Lower leg skin (tissue), 4 donors: ENCODE data around the gene SHOX. TPM values are rescaled to one million over a fixed set of nuclear protein-coding genes. Genes with fewer than 3 reads are reported as not detected.

ENCODE experiments used
- DNase-seq, 2 donors: peaks; one replicate each; pipeline ENCODE4 v3.0.0-alpha.2; 2019; ENCODE audit warnings: low spot score in 2 of 2
- H3K4me3 ChIP-seq: fragments of 200-600 bp; sonication (generic); 2 replicates; pipeline ENCODE4 v1.5.1; 2017; ENCODE audit warnings: mild to moderate bottlenecking, low read depth; ENCODE audit not compliant: poor library complexity, severe bottlenecking
- CTCF ChIP-seq, 3 donors: fragments of 450-650 bp; IDR thresholded peaks; one replicate each; pipeline ENCODE4 v1.5.1; 2016; ENCODE audit warnings: antibody characterized with exemption in 3 of 3, mild to moderate bottlenecking in 3 of 3, moderate library complexity in 2 of 3
- POLR2A ChIP-seq, 2 donors: fragments of 450-650 bp; IDR thresholded peaks; one replicate each; pipeline ENCODE4 v1.6.1; 2016 to 2017; ENCODE audit warnings: antibody characterized with exemption in 2 of 2, mild to moderate bottlenecking in 1 of 2, moderate library complexity in 1 of 2
- WGBS, 2 donors: methylation state at CpG; one replicate each; pipeline ENCODE4 v1.1.5; 2018; 5-methylcytosine and 5-hydroxymethylcytosine counted together
- intact Hi-C: fragments of 100-400 bp; cut with DNase I; formaldehyde crosslinking; loops from one replicate; pipeline ENCODE4 v1.15.0; 2023; ENCODE audit warnings: low total_unique reads
- total RNA-seq, 4 donors: library from RNA; depleted of rRNA; stranded (reverse); fragments of >200 nt; gene quantifications; one replicate each; pipeline ENCODE4 v1.1.0, GENCODE V29; 2016

Gene SHOX
- total RNA-seq, 4 donors from 2014 or later = 0.54 to 2.4 TPM; not detected in 2

- no peak overlapping the region for H3K4me3 ChIP-seq
- WGBS, 2 donors = 83 to 84% methylated on average over 13 of the region's 13 CpGs
- intact Hi-C loops = no loop called here
- no peak for TF ChIP-seq CTCF (IDR thresholded peaks at IDR 0.05)
- TF ChIP-seq POLR2A (IDR thresholded peaks at IDR 0.05) = no peak
- no peak for DNase-seq
These were observed 54.8 kb downstream of the SHOX start for GRCh38 chrX:685120-686032.

- WGBS, 2 donors = 85 to 96% methylated on average over 7 of the region's 7 CpGs
- intact Hi-C loops = no loop called here
- no peak overlapping the region for H3K4me3 ChIP-seq
- TF ChIP-seq POLR2A (IDR thresholded peaks at IDR 0.05) (no peak), CTCF (IDR thresholded peaks at IDR 0.05) (no peak)
- no peak for DNase-seq
These were observed 59.4 kb downstream of the SHOX start for GRCh38 chrX:689983-690382.

GRCh38 chrX:694800-695199 is 64.2 kb downstream of the SHOX start:
- no peak for DNase-seq
- intact Hi-C loops = no loop called here
- TF ChIP-seq CTCF (IDR thresholded peaks at IDR 0.05) (no peak), POLR2A (IDR thresholded peaks at IDR 0.05) (no peak)

GRCh38 chrX:698206-698605 is 67.6 kb downstream of the SHOX start:
- H3K4me3 ChIP-seq = no peak overlapping the region
- peak in 1 of 2 donors; percentile 58 for DNase-seq
- intact Hi-C loops = no loop called here
- TF ChIP-seq POLR2A (IDR thresholded peaks at IDR 0.05) = no peak
- no peak for TF ChIP-seq CTCF (IDR thresholded peaks at IDR 0.05)
- WGBS, 2 donors = 12 to 31% methylated on average over 20 of the region's 20 CpGs

More at GRCh38 chrX:694800-695199, 64.2 kb downstream of the SHOX start:
- 54 to 61% methylated on average over 19 of the region's 19 CpGs for WGBS, 2 donors
- H3K4me3 ChIP-seq = no peak overlapping the region

GRCh38 chrX:700936-701335 is 70.3 kb downstream of the SHOX start:
- no peak overlapping the region for H3K4me3 ChIP-seq
- 38 to 46% methylated on average over 6 of the region's 6 CpGs for WGBS, 2 donors
- intact Hi-C loops = no loop called here
- TF ChIP-seq POLR2A (IDR thresholded peaks at IDR 0.05) = no peak
- no peak for TF ChIP-seq CTCF (IDR thresholded peaks at IDR 0.05)
- no peak for DNase-seq
